ENCODE data around the gene AKAP8L.
A peak's percentile ranks its signal among the peaks of the same experiment; 100 is the strongest.
"Not testable (repeated sequence)": the region's sequence is repeated elsewhere in the genome, so short reads cannot be mapped to it uniquely, and the experiment has no call there.

The AKAP8L gene

DNA sequence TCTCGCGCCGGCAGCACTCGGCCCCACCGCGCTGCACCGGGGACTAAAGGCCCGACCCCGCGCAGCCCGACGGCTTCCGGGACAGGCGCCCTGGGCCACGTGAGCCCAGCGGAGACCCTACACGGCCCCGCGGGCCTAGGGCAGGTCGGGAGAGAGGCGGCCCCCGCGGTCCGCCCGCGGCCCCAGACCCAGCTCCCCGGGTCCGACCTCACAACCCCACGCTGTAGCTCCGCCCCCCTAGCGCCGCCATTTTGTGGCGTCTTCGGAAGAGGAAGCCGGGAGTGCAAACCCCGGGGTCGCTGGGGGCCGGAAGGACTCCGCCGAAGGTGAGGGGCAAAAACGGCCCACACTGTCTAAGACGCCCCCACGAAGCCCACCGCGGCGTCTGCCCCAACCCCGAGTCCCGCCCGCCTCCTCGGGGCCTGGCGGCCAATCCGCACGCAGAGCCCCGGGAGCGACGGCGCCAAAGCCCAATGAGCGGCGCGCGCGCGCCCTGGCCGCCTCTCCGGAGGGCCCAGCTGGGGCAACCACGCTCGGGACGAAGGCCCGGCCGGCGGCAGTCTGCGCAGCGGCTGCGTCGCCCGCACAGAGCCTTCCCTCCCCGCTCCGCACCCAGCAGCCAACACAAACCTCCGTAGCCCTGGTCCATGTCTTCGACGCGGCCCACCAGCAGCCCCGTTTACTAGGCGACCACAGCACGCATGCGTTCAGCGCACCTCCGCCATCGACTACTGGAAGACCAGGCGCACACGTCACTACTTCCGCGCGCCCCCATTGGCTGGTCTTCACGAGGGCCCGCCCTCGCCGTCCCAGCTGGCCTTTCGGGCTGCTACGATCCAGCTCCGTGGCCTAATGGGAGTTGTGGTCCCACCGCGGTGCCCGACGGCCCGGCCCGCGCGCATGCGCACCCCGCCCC lies 39.4 kb downstream of the AKAP8L start, which contains the start of gene AKAP8:
AKAP8 (minus strand) TSS at position 705 of the 916 bp plus-strand sequence; CDS start at position 649, 56 bp downstream.
- DNase-seq: peak; percentile 94

- DNase-seq: no peak
Observed at GRCh38 chr19:15378534-15379082, 40.2 kb downstream of the AKAP8L start.

DNA sequence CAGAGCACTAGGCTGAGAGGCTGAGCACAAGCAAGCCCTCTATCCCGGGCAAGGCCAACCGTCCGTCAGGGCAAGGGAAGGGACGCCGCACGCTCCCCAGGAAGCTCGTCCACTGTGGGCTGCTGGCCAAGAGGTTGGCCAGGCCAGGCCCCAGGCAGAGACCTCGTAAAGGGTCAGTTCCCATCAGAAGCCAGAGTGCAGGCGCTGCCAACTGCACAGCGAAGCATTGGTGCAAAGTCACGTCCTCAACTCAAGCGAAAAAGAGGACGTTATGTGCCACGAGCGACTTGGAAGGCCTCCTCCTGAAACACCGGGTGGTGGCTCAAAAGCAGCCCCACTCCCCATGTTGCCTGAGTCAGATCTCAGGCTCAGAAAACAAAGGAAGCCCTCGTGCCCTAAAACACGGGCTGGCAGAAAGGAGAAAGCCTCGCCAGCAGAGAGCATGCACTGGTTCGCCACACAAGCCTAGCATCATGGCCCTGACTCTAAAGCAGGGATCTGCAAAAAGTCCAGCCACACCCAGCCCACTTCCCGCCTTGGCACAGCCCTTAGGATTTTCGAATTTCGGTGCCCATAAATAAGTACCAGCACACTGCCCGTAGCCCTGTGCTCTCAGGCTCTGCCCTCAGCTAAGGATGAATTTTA lies 43.9 kb downstream of the AKAP8L start:
- DNase-seq: no peak

DNA sequence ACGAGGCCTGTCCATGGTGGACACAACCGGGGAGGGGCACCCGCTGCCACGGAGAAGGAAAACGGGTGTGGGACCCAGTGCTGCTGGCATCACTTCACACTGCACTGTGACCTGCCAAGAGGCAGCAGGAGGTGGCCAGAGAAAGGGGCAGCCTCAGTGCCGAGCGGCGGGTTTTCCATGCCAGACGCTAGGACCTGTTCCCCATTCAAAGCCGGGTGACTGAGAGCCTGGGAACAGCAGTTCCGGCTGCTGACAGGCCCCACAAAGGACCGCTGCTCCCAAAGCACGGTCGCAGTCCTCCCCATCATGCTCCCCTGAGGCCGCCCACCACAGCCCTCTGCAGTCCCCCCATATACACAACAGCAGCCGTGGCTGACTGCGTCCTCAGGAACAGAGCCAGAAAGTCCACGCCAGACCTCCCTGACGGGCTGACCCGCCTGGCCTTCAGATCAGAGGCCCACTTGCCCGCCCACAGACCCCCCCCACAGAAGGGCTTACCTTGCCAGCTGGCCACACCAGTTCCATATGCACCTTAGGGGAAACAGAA lies 44.6 kb downstream of the AKAP8L start:
- DNase-seq: no peak

DNA sequence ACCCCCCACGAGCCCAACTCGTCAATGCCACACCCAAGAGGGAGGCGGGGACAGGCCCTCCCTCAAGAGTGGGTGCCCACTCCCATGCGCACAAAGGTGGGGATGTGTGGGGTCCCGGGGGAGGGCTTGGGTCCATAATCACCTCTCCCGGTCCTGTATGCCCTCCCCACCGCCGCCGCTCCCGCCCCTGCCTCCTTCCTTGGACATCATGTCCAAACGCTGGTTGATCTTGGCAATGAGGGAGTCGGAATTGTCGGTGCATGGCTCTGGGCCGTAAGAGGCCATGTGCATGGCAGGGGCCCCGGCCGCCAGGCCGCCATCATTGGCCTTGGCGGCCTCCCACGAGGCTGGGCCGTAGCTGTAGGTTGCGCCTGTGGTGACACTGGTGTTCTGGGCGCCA lies 45.1 kb downstream of the AKAP8L start:
- no peak for DNase-seq

DNA sequence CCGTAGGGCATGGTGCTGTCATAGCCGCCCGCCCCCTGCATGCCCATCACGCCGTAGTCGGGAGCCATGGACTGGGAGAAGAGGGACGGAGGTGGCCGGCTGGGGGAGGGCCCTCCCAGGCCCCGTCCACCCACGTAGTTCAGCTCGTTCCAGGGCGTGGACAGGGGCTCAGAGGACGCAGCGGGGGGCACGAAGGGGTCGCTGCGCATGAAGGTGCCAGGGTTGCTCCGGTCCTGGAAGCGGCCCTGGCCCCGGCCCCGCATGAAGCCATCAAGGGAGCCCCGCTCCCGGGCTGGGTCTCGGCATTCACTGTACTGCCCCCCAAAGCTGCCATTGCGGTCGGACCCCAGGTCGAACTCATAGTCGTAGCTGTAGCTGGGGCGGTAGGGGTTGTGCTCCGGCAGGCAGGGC lies 45.9 kb downstream of the AKAP8L start:
- no peak for DNase-seq

DNA sequence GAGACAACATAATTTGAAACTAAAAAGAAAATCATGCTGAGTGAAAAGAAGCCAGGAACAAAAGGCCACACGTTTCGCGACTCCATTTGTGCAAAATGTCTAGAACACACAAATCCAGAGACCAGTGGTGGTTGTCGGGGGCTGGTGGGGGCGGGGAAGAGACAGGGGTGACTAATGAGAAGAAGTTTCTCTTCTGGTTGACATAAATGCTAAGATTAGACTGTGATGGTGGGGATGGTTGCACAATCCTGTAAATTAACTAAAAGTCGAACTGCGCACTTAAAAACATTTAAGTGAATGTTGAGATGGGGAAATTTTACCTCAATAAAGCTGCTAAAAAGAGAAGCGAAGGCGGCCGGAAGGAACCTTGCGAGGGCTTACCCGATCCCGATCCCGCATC lies 46.3 kb downstream of the AKAP8L start:
- DNase-seq: no peak

DNA sequence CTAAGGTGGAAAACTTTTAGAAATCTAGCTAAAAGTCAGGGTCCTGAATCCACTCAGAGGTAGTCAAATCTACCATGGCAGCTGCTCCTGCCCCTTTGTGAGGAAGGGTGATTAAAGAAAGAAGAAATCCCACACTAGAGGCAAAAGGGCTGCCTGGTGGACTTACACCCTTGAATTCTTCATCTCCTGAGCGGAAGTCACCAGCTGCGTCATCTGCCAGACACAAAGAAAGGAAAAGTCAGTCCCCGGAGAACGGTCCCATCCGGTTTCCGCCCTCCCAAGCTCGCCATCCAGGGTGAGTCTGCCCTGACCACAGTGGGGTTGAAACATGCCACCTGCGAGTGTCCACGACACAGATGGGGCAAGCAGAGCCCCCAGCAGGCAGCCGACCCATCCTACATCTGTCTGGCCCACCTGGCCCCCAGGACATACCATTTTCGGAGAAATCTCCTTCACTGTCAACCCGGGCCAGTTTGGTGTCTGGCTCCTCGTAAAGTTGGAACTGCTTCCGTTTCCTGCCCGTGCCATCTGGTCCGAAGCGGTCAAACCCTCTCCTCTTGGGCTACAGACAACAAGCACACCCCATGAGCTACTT lies 46.9 kb downstream of the AKAP8L start:
- DNase-seq: no peak

- no peak for DNase-seq
Observed at GRCh38 chr19:15371119-15371518, 47.7 kb downstream of the AKAP8L start.

DNA sequence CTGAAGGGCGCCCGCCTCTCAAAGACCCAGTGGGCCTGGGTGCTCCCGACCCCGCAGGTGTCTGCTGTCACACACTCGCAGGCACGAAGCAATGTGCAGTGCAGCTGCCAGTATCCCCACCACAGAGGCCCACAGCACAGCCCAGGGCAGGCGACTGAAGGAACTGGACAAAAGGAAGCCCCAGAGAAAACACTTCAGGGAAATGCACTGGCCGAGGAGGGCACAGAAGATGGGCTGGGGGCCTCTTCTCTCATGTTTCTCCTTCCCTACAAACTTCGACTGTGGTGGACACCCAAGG lies 49.2 kb downstream of the AKAP8L start:
- no peak for DNase-seq

GRCh38 chr19:15368798-15369593 lies 49.8 kb downstream of the AKAP8L start:
- DNase-seq: no peak

- DNase-seq: no peak
Observed at GRCh38 chr19:15368051-15368632, 50.6 kb downstream of the AKAP8L start.

DNA sequence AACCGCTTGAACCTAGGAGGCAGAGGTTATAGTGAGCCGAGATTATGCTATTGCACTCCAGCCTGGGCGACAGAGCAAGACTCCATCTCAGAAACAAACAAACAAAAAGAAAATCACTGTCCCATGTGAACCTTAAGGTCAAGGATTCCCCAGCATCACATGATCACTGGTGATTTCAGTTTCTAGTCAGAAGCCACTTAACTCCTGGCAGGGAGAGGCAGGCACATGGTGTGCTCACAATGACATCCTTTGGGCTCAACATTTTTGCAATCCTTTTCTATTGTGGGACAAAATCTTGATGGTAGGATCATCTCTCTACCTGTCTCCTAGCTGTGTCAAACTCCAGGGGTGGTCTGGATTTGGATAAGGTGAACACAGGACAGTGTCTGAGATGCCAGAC lies 51.3 kb downstream of the AKAP8L start:
- no peak for DNase-seq

DNA sequence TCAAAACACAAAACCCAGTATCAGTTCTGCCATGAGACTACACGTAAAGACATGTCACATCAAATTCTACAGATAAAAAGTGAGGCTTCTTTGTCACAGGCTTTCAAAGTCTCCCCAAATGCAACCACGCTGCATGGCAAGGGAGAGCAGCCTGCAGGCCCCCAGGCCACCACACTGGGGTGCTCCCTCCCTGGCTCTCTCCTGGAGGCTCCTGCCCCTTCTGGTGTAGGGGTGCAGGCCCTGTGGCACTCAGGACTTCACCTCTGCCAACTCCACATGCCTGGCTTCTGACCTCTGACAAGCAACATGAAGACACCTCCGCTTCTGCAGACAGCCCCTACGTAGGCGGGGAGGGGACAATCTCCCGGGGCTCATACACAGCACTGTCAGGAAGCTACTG lies 53.5 kb downstream of the AKAP8L start:
- no peak for DNase-seq

GRCh38 chr19:15363791-15364190 lies 55.0 kb downstream of the AKAP8L start:
- not testable (repeated sequence) for DNase-seq

- DNase-seq: not testable (repeated sequence)
Observed at GRCh38 chr19:15363048-15363447, 55.7 kb downstream of the AKAP8L start.

GRCh38 chr19:15360015-15360414 lies 58.8 kb downstream of the AKAP8L start:
- DNase-seq: not testable (repeated sequence)

DNA sequence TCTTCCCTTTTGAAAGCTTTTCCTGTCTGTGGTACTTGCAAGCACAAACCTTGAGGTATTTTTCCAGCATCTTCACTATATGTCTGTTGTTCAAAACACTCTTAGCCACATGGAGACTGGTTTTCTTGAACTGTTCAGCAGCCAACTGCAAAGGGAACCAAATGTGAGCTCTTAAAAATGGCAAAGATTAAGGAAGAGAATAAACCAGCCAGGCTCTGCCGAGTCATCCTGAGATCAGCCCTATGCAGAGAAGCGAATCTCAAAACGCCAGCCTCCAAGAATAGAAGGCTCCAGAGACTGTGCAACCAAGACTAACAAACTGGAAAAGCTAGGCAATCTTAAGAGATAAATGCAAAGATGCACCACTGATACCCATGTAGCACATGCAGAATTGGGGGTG lies 59.9 kb downstream of the AKAP8L start:
- no peak for DNase-seq

DNA sequence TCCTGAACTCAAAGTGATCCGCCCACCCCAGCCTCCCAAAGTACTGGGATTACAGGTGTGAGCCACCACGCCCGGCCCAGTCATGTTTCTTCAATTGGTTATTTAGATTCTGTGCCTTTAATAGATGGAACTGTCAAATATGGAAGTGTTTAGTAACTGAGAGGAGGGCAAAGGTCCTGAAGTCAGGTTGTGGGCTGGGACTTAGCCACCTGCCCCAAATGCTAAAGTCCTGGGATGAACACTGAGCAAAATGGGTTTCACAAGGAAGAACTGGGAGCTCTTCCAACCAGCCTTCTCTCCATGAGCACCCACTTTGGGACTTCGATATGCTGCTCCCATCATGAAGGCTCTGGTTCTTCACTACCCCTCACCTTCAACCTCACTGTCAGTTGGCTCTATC lies 60.9 kb downstream of the AKAP8L start:
- DNase-seq: no peak

GRCh38 chr19:15354566-15355296 lies 64.1 kb downstream of the AKAP8L start:
- no peak for DNase-seq

DNA sequence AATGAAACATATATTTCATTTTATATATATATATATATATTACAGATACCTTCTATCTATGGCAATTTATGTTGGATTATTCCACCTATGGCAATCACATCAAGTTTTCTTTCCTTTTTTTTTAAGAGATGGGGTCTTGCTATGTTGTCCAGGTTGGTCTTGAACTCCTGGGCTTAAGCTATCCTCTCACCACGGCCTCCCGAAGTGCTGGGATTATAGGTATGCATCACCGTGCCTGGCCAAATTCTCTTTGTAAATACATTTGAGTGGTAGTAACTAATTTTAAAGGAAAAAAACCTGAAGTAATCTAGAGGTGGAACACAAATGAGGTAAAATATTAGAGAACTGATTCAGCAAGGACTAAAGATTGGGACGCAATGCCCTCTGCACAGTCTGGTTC lies 64.9 kb downstream of the AKAP8L start:
- DNase-seq: no peak
